Peyer's patch (tissue), 4 donors: Measurements from ENCODE around the gene OXTR. TPM values are rescaled to one million over a fixed set of nuclear protein-coding genes. Genes with fewer than 3 reads are reported as not detected.

ENCODE experiments used
- DNase-seq, 3 donors: peaks; one replicate each; pipeline ENCODE4 v3.0.0-alpha.2; 2017 to 2019
- H3K27ac ChIP-seq, 4 donors: fragments of 200-600 bp; sonication (generic); one replicate each; pipeline ENCODE4 v1.5.1; 2016 to 2019
- H3K27me3 ChIP-seq, 2 donors: fragments of 200-600 bp; sonication (generic); one replicate each; pipeline ENCODE4 v1.5.1; 2019
- H3K36me3 ChIP-seq, 3 donors: fragments of 200-600 bp; sonication (generic); one replicate each; pipeline ENCODE4 v1.5.1; 2016 to 2019
- H3K4me1 ChIP-seq, 4 donors: fragments of 200-600 bp; sonication (generic); one replicate each; pipeline ENCODE4 v1.5.1; 2016 to 2019
- H3K4me3 ChIP-seq, 4 donors: fragments of 200-600 bp; sonication (generic); 1 replicate in 3 of 4; 2 replicates in 1 of 4; pipeline ENCODE4 v1.5.1; 2016 to 2019; ENCODE audit warnings: mild to moderate bottlenecking in 1 of 4
- H3K9me3 ChIP-seq, 4 donors: fragments of 200-600 bp; sonication (generic); one replicate each; pipeline ENCODE4 v1.5.1; 2016 to 2019; ENCODE audit warnings: mild to moderate bottlenecking in 1 of 4
- CTCF ChIP-seq, 6 experiments: fragments of 450-650 bp in 4 of 6; fragments of 200-600 bp in 2 of 6; sonication (generic) in 1 of 6; IDR thresholded peaks; one replicate each; pipeline ENCODE4 v1.5.1; 2017 to 2019; ENCODE audit warnings: antibody characterized with exemption in 6 of 6, mild to moderate bottlenecking in 3 of 6, moderate library complexity in 1 of 6
- POLR2A ChIP-seq, 2 donors: fragments of 450-650 bp; IDR thresholded peaks; one replicate each; pipeline ENCODE4 v1.5.1; 2017; ENCODE audit warnings: antibody characterized with exemption in 2 of 2, mild to moderate bottlenecking in 2 of 2, moderate library complexity in 2 of 2
- total RNA-seq, 4 donors: library from RNA; depleted of rRNA; stranded (reverse); fragments of >200 nt; gene quantifications; one replicate each; pipeline ENCODE4 v1.1.0, GENCODE V29; 2016

The OXTR gene
- total RNA-seq, 4 donors from 2014 or later = 0.27 TPM; not detected in 3

GRCh38 chr3:8762607-8763377 is 6.6 kb downstream of the OXTR start:
- H3K4me3 ChIP-seq = no peak overlapping the region
- H3K36me3 ChIP-seq = no peaks in the 10 kb centered on the region
- H3K27ac ChIP-seq = no peak overlapping the region
- H3K9me3 ChIP-seq = no peaks in the 10 kb centered on the region
- DNase-seq = no peak
- peaks cover 0 to 6% of the 10 kb centered on the region in 2 donors for H3K27me3 ChIP-seq
- H3K4me1 ChIP-seq = peaks cover 0 to 7% (median 0%) of the 10 kb centered on the region in 4 donors
- TF ChIP-seq CTCF (IDR thresholded peaks at IDR 0.05) (no peak), POLR2A (IDR thresholded peaks at IDR 0.05) (no peak)

GRCh38 chr3:8761866-8762265 is 7.5 kb downstream of the OXTR start:
- Histone ChIP-seq H3K4me3 (no peak overlapping the region), H3K27ac (no peak overlapping the region), H3K36me3 (no peaks in the 10 kb centered on the region), H3K27me3 (no peaks in the 10 kb centered on the region), H3K4me1 (no peaks in the 10 kb centered on the region), H3K9me3 (no peaks in the 10 kb centered on the region)
- TF ChIP-seq CTCF (IDR thresholded peaks at IDR 0.05) (no peak), POLR2A (IDR thresholded peaks at IDR 0.05) (no peak)
- DNase-seq = no peak

- DNase-seq = no peak
- Histone ChIP-seq H3K4me1 (no peaks in the 10 kb centered on the region), H3K36me3 (no peaks in the 10 kb centered on the region), H3K27me3 (no peaks in the 10 kb centered on the region), H3K4me3 (no peak overlapping the region), H3K27ac (no peak overlapping the region), H3K9me3 (no peaks in the 10 kb centered on the region)
- TF ChIP-seq POLR2A (IDR thresholded peaks at IDR 0.05) = no peak
- no peak for TF ChIP-seq CTCF (IDR thresholded peaks at IDR 0.05)
These were observed 8.9 kb downstream of the OXTR start for GRCh38 chr3:8760506-8760905.

- Histone ChIP-seq H3K9me3 (no peaks in the 10 kb centered on the region), H3K27ac (no peak overlapping the region), H3K27me3 (no peaks in the 10 kb centered on the region), H3K36me3 (no peaks in the 10 kb centered on the region), H3K4me1 (no peaks in the 10 kb centered on the region), H3K4me3 (no peak overlapping the region)
- TF ChIP-seq CTCF (IDR thresholded peaks at IDR 0.05) (no peak), POLR2A (IDR thresholded peaks at IDR 0.05) (no peak)
- DNase-seq = no peak
These were observed 9.3 kb downstream of the OXTR start for GRCh38 chr3:8760091-8760490.

GRCh38 chr3:8759038-8759707 is 10.2 kb downstream of the OXTR start:
- H3K9me3 ChIP-seq = no peaks in the 10 kb centered on the region

More at GRCh38 chr3:8759038-8759707, 10.2 kb downstream of the OXTR start:
- H3K4me1 ChIP-seq = no peaks in the 10 kb centered on the region
- H3K27me3 ChIP-seq = no peaks in the 10 kb centered on the region
- DNase-seq = no peak
- H3K27ac ChIP-seq = no peak overlapping the region
- H3K36me3 ChIP-seq = no peaks in the 10 kb centered on the region
- TF ChIP-seq CTCF (IDR thresholded peaks at IDR 0.05) = no peak
- TF ChIP-seq POLR2A (IDR thresholded peaks at IDR 0.05) = no peak
- H3K4me3 ChIP-seq = no peak overlapping the region
